Activated T-cell treated with anti-CD3 and anti-CD28 coated beads, Interleukin-2, amount 50 U/mL, for 72 hours (primary cell): Measurements from ENCODE around the gene EDEM2. TPM values are rescaled to one million over a fixed set of nuclear protein-coding genes. Genes with fewer than 3 reads are reported as not detected.
"Not testable (repeated sequence)": the region's sequence is repeated elsewhere in the genome, so short reads cannot be mapped to it uniquely, and the experiment has no call there.

Experiments
- ATAC-seq, 2 donors: fragments of 150-1000 bp; cut with Tn5 transposase; replicated peaks in 1 of 2; 2 replicates each; pipeline ENCODE4 v1.10.0; 2021; ENCODE audit warnings: moderate library complexity in 2 of 2, mild to moderate bottlenecking in 1 of 2
- DNase-seq, 2 donors: peaks; one replicate each; pipeline ENCODE4 v3.0.0; 2021 to 2022; ENCODE audit warnings: mixed read lengths in 1 of 2
- H3K27ac Mint-ChIP-seq: one replicate; pipeline ENCODE4 v1.8.0; 2022; ENCODE audit warnings: mild to moderate bottlenecking, moderate library complexity, mixed read lengths
- H3K27me3 Mint-ChIP-seq: one replicate; pipeline ENCODE4 v1.8.0; 2022; ENCODE audit warnings: low read depth, mixed read lengths
- H3K36me3 Mint-ChIP-seq, 2 donors: one replicate each; pipeline ENCODE4 v1.8.0; 2022; ENCODE audit warnings: mixed read lengths in 2 of 2, mild to moderate bottlenecking in 1 of 2; ENCODE audit not compliant: insufficient read depth in 2 of 2
- H3K4me1 Mint-ChIP-seq: one replicate; pipeline ENCODE4 v1.8.0; 2022; ENCODE audit warnings: low read depth, mixed read lengths
- H3K4me3 Mint-ChIP-seq, 2 donors: one replicate each; pipeline ENCODE4 v1.8.0; 2022; ENCODE audit warnings: mild to moderate bottlenecking in 2 of 2, mixed read lengths in 2 of 2, moderate library complexity in 2 of 2
- H3K9me3 Mint-ChIP-seq, 2 donors: one replicate each; pipeline ENCODE4 v1.8.0; 2022; ENCODE audit warnings: mixed read lengths in 2 of 2
- total RNA-seq, 2 donors: library from RNA; stranded (reverse); gene quantifications; one replicate each; pipeline ENCODE4 v1.2.3, GENCODE V29; 2022

EDEM2 gene, protein sequence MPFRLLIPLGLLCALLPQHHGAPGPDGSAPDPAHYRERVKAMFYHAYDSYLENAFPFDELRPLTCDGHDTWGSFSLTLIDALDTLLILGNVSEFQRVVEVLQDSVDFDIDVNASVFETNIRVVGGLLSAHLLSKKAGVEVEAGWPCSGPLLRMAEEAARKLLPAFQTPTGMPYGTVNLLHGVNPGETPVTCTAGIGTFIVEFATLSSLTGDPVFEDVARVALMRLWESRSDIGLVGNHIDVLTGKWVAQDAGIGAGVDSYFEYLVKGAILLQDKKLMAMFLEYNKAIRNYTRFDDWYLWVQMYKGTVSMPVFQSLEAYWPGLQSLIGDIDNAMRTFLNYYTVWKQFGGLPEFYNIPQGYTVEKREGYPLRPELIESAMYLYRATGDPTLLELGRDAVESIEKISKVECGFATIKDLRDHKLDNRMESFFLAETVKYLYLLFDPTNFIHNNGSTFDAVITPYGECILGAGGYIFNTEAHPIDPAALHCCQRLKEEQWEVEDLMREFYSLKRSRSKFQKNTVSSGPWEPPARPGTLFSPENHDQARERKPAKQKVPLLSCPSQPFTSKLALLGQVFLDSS
- 10 to 100 TPM; 33.5 to 35.8 TPM for total RNA-seq

DNA sequence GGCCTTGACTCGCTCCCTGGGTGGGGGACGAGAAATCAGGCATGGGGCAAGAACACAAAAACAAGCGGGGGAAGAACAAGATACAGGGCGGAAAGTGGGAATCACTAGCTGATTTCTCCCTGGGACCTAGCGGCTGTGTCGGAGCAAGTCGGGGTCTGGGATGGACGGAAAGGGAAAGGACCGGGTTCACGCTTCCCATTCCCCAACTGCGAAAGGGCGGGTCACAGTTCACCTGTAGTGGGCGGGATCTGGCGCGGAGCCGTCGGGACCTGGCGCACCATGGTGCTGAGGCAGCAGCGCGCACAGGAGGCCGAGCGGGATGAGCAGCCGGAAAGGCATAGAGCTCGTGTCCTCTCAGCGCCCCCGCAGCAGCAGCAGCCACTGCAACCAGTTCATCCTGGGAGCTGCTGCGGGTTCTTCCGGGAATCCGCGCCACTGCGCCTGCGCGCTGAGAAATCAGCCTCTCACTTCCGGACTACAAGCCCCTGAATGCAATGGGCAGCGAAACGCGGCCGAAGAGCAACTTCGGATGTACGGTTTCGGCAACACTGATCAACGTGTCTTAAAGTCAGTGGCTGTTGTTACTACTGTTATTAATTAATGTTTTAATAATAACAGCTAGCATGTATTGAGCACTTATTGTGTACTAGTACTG is at the start of gene EDEM2:
TSS of gene EDEM2 (minus strand) at position 417 of the 655 bp plus-strand sequence. CDS start at position 339, 78 bp downstream.
- Mint-ChIP-seq H3K27ac (peak within 1 kb of the TSS; percentile 93), H3K4me1 (peaks cover 30% of the 10 kb centered on the region), H3K27me3 (no peaks in the 10 kb centered on the region), H3K4me3 (peak within 1 kb of the TSS; percentile 90 to 96), H3K9me3 (no peaks in the 10 kb centered on the region), H3K36me3 (peaks cover 3 to 4% of the 10 kb centered on the region in 2 donors)
- DNase-seq, result peak; percentile 94 to 95
- ATAC-seq, result peak; percentile 94 to 96

DNA sequence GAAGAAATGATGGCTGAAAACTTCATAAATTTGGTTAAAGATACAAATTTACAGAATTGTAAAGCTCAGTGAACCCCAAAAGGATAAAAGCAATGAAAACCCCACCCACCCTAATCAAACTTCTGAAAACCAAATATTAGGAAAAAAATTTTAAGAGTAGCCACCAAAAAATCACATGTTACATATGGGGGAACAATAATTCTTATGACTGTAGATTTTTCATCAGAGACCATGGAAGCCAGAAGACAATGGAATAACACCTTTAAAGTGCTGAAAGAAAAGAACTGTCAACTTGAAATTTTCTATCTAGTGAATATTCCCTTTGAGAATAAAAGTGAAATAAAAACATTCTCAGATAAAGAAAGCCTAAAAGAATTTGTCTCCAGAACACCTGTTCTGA is 49.2 kb upstream of the EDEM2 start:
- ATAC-seq, result no peak
- Mint-ChIP-seq H3K27me3 (no peaks in the 10 kb centered on the region), H3K9me3 (peaks cover 2% of the 10 kb centered on the region in 2 donors), H3K4me3 (no peak overlapping the region), H3K36me3 (peaks cover 6 to 16% of the 10 kb centered on the region in 2 donors), H3K4me1 (no peaks in the 10 kb centered on the region), H3K27ac (no peak overlapping the region)
- DNase-seq, result no peak

DNA sequence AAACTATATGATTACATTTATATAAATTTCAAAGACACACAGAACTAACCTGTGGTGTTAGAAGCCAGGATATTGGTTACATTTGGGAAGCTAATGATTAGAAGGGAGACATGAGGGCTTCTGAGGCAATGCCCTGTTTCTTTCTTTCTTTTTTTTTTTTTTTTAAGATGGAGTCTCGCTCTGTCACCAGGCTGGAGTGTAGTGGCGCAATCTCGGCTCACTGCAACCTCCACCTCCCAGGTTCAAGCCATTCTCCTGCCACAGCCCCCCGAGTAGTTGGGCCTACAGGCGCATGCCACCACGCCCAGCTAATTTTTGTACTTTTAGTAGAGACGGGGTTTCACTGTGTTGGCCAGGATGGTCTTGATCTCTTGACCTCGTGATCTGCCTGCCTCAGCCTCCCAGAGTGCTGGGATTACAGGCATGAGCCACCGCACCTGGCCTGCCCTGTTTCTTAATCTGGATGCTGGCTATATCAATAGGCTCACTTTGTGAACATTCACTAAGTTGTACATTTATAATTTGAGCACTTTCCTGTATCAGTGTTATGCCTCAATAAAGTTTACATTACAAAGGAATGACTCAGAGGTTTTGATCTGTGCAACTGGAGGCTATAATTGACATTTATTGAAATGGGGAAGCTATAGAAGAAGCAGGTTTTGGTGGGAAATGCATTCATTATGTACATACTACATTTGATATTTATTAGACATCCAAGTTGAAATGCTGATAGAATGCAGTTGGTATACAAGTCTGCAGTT is 46.1 kb upstream of the EDEM2 start:
- not testable (repeated sequence) for H3K9me3 Mint-ChIP-seq, H3K27me3 Mint-ChIP-seq, H3K4me3 Mint-ChIP-seq, DNase-seq, H3K27ac Mint-ChIP-seq, ATAC-seq, H3K36me3 Mint-ChIP-seq, H3K4me1 Mint-ChIP-seq

DNA sequence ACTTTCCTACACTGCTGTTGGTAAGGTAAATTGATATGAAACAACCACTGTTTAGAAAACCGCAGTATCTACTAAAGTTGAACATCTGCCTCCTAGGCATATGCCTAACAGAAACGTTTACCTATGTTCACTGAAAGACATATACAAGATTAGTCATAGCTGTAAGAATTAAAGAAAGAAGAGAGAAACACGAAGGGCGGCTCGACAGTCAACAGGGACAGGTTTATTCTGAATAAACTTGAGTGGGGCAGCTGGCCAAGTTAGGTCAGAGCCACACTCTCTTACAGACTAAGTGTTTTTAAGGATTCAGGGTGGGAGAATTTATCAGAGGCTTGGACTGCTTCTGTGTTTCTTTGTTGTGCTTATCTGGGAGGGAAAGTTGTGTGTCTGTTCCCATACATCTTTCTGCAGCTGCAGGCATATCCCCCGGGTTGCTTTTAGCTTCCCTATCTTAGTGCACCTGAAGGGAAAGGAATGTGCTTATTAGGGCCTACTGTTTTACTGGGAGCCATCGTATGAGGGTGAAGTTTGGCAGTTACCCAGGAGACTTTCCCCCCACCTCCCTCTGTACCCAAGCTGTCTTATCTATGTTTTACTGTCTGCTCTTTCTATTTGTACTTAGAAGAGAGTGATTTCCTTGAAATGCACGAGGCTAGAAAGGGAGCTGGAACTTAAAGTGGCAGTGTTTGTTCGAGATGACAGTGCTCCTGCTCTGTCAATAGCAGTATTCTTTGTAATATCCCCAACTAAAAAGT is 45.2 kb upstream of the EDEM2 start:
- no peak overlapping the region for H3K4me3 Mint-ChIP-seq
- DNase-seq, result no peak
- no peak overlapping the region for H3K27ac Mint-ChIP-seq
- H3K36me3 Mint-ChIP-seq, result peaks cover 4 to 10% of the 10 kb centered on the region in 2 donors
- no peak for ATAC-seq
- no peaks in the 10 kb centered on the region for H3K27me3 Mint-ChIP-seq
- peaks cover 0 to 2% of the 10 kb centered on the region in 2 donors for H3K9me3 Mint-ChIP-seq
- no peaks in the 10 kb centered on the region for H3K4me1 Mint-ChIP-seq

DNA sequence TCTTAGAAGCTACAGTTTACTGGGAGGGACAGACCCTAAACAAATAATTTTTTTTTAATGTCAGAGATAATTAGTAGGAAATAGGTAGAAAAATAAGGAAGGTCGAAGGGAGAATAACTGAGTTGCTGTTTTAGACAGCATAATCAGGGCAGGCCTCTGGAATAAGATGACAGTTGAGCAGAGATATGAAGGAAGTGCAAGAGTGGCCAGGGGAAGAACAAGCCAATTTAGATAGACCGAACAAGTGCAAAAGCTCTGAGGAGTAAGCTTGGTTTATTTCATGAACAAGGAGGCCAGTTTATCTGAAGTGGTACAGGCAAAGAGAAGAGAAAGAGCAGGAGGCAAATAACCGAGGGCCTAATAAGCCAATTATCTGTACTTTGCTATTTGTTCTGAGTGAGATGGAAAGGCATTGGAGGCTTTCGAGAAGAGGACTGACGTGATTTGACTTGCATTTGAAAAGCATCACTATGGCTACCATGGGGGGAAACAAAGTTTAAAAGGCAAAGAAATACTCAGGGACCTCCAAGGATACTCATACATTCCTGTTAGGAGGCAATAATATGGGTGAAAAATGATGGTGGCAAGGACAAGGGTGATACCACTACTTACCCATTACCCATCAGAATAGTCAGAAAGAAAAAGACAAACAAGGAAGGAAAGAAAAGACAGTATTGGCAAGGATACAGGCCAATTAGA is 44.4 kb upstream of the EDEM2 start:
- peaks cover 4 to 6% of the 10 kb centered on the region in 2 donors for H3K36me3 Mint-ChIP-seq
- no peaks in the 10 kb centered on the region for H3K4me1 Mint-ChIP-seq
- H3K27ac Mint-ChIP-seq, result no peak overlapping the region
- H3K4me3 Mint-ChIP-seq, result no peak overlapping the region
- DNase-seq (no peak), ATAC-seq (no peak)
- H3K9me3 Mint-ChIP-seq, result peaks cover 0 to 2% of the 10 kb centered on the region in 2 donors
- H3K27me3 Mint-ChIP-seq, result no peaks in the 10 kb centered on the region

DNA sequence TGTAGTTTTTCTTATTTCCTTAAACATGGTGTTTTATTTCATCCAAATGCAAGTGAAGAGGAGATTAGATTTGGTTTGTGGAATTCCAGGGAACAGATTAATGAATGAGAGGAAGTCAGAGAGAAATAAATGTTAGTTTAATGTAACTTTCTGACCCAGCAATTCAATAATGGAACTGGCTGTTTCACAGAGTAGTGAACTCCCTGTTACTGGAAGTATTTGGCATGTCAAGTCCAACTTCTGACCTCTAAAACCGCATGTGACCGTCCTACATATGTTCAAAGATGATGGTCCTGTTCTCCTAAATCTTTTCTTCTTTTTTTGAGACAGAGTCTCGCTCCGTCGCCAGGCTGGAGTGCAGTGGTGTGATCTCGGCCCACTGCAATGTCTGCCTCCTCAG is 43.4 kb upstream of the EDEM2 start:
- no peak for DNase-seq
- H3K9me3 Mint-ChIP-seq, result peaks cover 0 to 2% of the 10 kb centered on the region in 2 donors
- peaks cover 4% of the 10 kb centered on the region in 2 donors for H3K36me3 Mint-ChIP-seq
- H3K27me3 Mint-ChIP-seq, result no peaks in the 10 kb centered on the region
- no peak overlapping the region for H3K4me3 Mint-ChIP-seq
- H3K4me1 Mint-ChIP-seq, result no peaks in the 10 kb centered on the region
- ATAC-seq, result no peak
- no peak overlapping the region for H3K27ac Mint-ChIP-seq

DNA sequence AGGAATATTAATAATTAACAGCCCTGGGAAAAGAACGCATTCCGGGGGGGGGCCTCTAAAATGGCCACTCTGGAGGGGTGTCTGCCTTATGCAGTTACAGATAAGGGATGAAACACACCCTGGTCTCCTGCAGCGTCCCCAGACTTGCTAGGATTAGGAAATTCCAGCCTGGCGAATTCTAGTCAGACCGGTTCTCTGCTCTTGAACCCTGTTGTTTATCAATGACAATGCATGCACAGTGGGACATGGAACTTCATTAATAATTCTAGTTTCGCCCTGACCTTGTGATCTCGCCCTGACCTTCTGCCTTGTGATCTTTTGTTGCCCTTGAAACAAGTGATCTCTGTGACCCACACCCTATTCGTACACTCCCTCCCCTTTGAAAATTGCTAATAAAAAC is 42.1 kb upstream of the EDEM2 start:
- H3K4me1 Mint-ChIP-seq, ATAC-seq, H3K4me3 Mint-ChIP-seq, H3K27ac Mint-ChIP-seq, H3K36me3 Mint-ChIP-seq, H3K27me3 Mint-ChIP-seq, DNase-seq, H3K9me3 Mint-ChIP-seq: not testable (repeated sequence)

DNA sequence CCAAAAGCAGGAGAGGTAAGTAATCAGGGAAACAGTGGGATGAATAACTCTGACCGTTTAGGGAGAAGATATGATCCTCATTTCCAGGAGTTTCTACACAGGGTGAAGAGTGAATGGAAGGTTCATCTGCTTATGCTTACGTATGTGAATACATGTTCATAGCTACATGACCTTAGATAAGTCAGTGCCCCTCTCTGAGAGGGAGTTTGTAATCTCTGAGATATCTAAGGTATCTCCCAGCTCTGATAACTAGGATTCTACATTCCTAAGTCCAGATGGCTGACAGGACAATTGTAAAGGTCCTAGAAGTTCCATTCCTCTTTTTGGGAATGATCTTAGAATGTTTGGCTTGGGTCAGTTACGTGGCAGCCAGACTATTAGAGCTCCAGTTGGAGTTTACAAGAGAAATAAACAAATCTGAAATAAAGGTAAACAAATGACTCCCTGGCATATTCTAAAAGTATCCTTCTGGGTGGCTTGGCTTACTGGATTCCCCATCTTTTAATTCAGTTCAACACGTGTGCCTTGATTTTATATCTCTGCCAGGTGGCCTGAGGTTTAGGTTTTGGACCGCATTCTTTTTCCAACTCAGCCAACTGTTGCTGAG is 40.6 kb upstream of the EDEM2 start:
- Mint-ChIP-seq H3K4me1 (no peaks in the 10 kb centered on the region), H3K27me3 (no peaks in the 10 kb centered on the region), H3K27ac (no peak overlapping the region), H3K9me3 (no peaks in the 10 kb centered on the region), H3K36me3 (no peaks in the 10 kb centered on the region), H3K4me3 (no peak overlapping the region)
- ATAC-seq, result no peak
- no peak for DNase-seq

DNA sequence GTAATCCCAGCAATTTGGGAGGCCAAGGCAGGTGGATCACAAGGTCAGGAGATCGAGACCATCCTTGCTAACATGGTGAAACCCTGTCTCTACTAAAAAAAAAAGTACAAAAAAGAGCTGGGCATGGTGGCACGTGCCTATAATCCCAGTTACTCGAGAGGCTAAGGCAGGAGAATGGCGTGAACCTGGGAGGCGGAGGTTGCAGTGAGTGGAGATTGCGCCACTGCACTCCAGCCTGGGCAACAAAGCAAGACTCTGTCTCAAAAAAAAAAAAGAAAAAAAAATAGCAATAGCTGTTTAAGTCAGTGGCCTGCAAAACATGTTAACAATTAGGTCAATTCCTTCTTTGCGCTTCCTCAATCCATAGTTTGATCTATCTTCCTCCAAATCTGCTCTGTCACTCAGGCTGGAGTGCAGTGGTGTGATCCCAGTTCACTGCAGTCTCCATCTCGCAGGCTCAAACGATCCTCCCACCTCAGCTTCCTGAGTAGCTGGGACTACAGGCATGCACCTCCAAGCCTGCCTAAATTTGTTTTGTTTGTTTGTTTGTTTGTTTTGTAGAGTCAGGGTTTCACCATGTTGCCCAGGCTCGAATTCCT is 39.7 kb upstream of the EDEM2 start:
- H3K4me3 Mint-ChIP-seq, H3K27me3 Mint-ChIP-seq, H3K4me1 Mint-ChIP-seq, DNase-seq, H3K36me3 Mint-ChIP-seq, ATAC-seq, H3K9me3 Mint-ChIP-seq, H3K27ac Mint-ChIP-seq: not testable (repeated sequence)

DNA sequence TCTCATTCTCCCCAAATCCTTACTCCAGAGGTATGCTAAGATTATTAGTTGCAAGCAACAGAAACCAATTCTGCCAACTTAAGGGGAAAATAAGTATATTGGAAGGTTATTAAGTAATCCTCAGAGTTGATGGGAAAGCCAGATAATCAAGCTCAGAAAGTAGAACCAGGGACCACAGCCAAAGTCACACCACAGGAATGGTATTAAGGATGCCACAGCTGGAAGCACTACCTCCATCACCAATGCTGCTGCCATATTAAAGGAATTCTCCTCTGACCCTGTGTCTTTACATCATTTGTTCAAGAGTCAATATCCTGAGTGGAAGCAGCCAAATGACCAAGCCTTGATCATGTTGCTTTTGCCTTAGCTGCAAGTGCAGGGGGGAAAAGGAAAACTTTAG is 34.6 kb upstream of the EDEM2 start:
- H3K27ac Mint-ChIP-seq, result no peak overlapping the region
- no peaks in the 10 kb centered on the region for H3K4me1 Mint-ChIP-seq
- no peaks in the 10 kb centered on the region for H3K27me3 Mint-ChIP-seq
- H3K4me3 Mint-ChIP-seq, result no peak overlapping the region
- no peak for ATAC-seq
- DNase-seq, result no peak
- no peaks in the 10 kb centered on the region for H3K9me3 Mint-ChIP-seq
- H3K36me3 Mint-ChIP-seq, result no peaks in the 10 kb centered on the region

DNA sequence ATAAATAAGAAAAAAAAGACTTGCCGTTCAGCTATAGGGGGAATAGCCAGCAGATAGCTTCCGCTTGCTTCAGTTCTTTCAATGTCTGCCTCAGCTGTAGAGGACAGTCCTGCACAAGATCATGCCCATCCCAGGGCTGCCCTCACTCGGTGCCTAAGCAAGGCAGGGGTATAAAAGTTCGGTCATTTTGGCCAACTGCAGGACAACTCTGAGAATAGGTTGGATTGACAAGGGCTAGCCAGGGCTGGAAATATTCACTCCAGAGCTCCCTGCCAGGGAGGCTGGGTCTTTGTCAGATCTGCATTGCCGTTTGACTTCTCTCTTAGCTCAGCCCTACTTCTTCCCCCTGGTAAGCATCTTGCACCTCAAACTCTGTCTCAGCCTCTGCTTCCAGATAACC is 33.1 kb upstream of the EDEM2 start:
- Mint-ChIP-seq H3K27me3 (no peaks in the 10 kb centered on the region), H3K9me3 (no peaks in the 10 kb centered on the region), H3K27ac (no peak overlapping the region), H3K4me3 (no peak overlapping the region), H3K36me3 (no peaks in the 10 kb centered on the region), H3K4me1 (no peaks in the 10 kb centered on the region)
- no peak for DNase-seq
- no peak for ATAC-seq
